CD4-positive, alpha-beta T cell treated with Interleukin-10 for 1 hour (primary cell): Measurements from ENCODE around the gene EMC8.

Experiments used
- DNase-seq: peaks from one replicate; pipeline ENCODE4 v3.0.0-alpha.2; 2020

Gene EMC8

GRCh38 chr16:85781695-85782370 is 17.5 kb downstream of the EMC8 start:
- no peak for DNase-seq

GRCh38 chr16:85781156-85781555 is 18.2 kb downstream of the EMC8 start:
- DNase-seq: no peak

DNA sequence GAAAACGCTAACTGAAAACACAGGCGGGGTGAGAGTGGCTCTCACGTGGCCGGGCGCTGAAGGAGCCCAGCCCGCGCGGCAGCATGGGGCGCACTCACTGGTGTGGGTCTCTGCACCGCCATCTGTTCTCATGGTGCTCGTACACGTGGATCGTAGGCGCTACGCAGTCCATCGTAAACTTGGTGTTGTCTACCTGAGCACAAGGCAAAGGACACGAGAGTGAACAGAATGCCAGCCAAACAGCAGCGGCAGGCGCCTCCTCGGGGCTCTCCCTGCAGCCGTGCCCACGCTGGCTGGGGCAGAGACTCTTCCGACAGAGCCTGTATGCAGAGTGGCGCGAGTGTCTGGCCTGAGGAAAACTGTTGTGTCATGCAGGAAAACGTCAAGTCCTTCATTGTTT is 19.1 kb downstream of the EMC8 start:
- no peak for DNase-seq

- peak; percentile 15 for DNase-seq
These were observed 20.5 kb downstream of the EMC8 start for GRCh38 chr16:85778873-85779272.

- no peak for DNase-seq
These were observed 21.6 kb downstream of the EMC8 start for GRCh38 chr16:85777583-85778310.

- no peak for DNase-seq
These were observed 24.5 kb downstream of the EMC8 start for GRCh38 chr16:85774811-85775210.

GRCh38 chr16:85774136-85774535 is 25.2 kb downstream of the EMC8 start:
- no peak for DNase-seq

DNA sequence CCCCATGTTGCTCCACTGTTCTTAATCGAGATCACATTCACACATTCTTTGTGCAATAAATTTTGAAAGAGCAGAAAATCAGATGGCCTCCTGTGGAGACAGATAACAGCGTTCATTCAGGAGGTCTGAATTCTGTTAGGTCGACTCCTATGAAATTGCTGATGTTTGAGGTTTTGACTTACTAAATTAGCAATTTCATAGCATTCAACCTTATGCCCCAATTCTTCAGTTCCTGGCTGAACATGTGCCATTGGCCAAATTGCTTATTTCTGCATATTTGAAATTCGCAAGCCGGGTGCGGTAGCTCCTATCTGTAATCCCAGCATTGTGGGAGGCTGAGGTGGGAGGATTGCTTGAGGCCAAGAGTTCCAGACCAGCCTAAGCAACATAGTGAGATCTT is 26.3 kb downstream of the EMC8 start:
- no peak for DNase-seq

GRCh38 chr16:85770741-85771140 is 28.6 kb downstream of the EMC8 start:
- no peak for DNase-seq

DNA sequence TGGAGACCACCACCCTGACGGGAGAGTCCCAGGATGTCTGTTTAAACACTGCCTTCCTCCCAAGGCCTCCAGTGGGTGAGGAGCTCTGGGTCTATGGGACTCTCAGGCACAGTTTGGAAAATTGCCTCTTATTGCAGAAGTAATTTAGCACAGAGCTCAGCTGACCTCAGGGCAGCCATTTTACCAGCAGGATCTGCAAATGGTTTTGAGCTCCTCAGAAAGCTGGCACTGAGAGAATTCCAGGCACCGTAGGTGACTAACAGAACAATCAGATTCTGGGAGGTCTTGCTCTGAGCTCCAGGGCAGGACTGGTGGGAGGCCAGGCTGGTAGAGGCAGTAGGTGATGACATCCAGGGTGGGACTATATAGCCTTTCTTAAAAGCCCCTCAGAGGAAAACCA is 31.1 kb downstream of the EMC8 start:
- no peak for DNase-seq

DNA sequence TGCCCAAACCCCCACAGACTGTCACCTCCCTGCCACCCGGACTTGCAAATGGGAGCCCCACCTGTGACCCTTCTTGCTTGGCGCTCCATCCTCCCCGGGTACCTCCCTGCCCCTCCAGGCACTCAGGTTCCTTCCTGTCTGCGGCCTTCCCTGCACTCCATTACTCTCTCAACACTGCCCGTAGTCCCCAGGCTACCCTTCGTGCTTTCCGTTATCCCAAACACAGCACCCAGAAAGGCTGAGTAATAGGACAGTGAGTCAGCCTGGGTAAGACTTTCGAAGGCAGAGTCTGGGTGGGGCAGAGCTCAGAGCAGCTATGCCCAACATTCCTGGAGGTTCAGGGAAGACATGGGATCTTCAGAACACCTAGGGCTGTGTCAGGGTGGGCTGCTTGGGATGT is 31.8 kb downstream of the EMC8 start:
- no peak for DNase-seq

- DNase-seq: no peak
These were observed 33.6 kb downstream of the EMC8 start for GRCh38 chr16:85765767-85766166.

DNA sequence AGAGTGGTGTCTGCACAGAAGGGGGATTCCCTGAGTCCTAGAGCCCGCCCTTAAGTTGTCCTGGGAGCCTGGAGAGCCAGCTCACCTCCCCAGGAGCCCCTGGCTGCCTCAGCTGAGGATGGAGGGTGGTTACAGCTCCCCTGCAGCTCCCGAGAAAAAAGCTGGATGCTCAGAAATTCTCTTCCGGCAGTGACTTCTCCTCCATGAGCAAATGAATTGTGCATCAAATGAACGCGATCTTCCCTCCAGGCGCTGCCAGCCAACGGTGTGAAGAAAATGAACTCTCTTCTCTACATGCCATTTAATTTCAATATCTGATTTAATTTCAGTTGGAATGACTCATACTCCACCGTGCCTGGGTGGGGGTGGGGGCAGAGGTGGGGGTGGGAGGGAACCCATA is 34.1 kb downstream of the EMC8 start:
- DNase-seq: no peak

DNA sequence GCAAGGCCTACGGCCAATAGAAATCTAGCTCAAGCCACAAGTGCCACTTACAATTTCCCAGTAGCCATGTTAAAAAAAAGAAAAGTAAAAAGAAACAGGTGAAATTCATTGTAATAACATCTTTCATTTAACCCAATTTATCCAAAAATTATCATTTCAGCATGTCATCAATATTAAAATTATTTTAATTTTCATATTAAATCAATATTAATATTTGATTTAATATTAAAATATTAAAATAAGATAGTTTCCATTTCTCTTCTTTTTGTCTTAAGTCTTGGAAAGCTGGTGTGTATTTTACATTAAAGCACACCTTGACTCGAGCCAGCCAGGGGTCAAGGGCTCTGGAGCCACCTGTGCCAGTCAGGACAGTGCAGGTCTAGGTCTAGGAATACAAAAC is 35.7 kb downstream of the EMC8 start:
- no peak for DNase-seq

DNA sequence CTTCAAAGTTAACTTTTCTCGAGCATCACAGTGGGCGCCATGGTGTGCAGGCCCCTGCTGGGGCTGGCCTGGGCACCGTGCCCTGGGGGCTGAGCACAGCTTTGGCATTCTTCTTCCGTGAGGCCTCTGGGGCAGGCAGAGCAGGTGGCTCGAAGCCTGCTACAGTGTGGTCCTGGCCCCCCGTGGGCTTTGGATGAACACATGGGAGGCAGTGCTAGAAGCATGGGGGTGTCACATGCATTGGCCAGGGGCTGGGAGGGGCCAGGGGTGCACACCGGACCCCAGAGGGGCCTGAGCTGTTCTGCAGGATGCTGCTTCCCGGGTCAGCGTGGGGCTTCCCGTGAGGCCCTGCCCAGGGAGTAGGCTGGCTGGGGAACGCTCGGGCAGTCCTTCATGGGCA is 36.4 kb downstream of the EMC8 start:
- no peak for DNase-seq

DNA sequence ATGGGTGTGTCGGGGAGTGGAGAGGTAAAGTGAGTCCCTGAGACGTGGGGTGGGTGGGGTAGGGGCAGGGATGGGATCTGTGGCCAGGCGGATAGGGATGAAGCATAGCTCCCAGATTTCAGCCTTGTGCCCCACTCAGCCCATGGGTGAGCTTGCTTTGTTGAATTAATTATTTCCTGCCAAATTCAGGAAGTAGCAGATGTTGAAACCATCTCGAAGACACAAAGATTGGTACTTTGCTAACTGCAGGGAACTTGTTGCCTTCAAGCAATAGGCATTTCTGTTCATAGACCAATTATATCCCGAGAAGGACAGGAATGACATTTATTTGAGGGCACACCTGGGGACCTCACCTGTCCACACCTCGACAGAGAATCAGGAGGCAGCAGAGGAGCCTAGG is 37.5 kb downstream of the EMC8 start:
- no peak for DNase-seq

DNA sequence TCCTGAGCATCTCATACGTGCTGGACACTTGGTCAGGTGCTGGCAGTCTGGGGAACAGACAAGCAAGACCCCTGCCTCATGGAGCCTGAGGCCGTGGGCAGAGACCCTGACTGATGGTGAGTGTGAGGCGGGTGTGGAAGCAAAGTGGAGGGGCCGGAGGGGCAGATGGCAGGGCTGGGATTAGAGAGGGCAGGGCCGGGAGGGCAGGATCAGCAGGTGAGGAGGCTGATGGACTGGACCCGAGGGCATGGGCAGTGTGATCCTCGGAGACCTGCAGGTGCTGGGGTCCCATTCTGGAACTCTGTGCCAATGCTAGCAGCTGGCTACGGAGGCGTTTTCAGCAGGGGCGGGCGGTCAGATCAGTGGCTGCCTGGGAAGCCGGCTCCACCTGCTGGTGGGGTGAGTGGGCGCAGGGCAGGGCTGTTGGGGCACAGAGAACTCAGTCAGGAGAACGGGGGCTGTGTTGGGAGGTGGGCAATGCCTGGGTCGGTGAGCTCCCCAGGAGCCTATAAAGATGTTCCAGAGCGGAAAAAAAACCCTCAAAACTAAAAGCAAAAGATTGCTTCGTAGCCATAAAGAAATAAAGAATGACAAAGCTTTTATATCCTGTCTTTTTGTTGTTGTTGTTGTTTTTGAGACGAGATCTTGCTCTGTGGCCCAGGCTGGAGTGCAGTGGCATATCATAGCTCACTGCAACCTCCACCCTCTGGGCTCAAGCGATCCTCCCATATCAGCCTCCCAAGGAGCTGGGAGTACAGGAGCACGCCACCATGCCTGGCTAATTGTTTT is 39.5 kb downstream of the EMC8 start:
- peak; percentile 8 for DNase-seq

- no peak for DNase-seq
These were observed 40.2 kb downstream of the EMC8 start for GRCh38 chr16:85759136-85759535.

- DNase-seq: no peak
These were observed 42.0 kb downstream of the EMC8 start for GRCh38 chr16:85757341-85757822.

- no peak for DNase-seq
These were observed 43.2 kb downstream of the EMC8 start for GRCh38 chr16:85755929-85756768.

DNA sequence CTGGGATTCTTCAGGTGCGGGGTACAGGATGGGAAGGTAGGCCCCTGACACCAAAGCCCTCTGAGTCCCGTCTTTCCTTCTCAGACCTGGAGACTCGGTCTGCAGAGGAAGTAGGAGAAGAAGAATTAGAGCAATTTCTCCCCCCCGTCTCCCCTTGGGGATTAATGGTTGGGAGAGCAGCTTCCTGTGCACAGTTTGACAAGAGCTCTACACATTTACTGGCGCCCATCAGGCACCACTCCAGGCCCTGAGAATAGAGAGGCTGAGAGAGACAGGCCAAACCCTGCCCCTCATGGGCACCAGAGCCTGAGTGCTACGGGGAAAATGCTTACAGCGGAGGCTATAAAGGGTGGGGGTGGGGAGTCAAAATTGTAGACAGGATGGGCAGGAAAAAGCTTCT is 44.9 kb downstream of the EMC8 start:
- DNase-seq: no peak

DNA sequence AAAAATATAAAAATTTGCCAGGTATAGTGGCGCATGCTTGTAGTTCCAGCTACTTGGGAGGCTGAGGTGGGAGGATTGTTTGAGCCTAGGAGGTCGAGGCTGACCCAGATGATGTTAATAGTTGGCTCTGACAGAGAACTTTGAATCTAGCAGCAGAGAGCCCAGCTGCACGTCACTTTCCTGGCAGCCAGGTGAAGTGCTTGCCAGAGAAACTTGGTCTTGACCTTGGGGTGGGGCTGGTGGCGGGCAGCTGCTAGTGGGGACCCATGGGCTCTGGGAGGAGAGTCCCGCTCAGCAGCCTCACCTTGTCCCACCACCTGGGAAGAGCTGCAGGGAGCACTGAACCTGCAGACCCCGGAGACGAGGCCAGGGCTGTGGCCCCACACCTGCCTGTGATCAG is 45.4 kb downstream of the EMC8 start:
- no peak for DNase-seq

GRCh38 chr16:85753559-85753958 is 45.8 kb downstream of the EMC8 start:
- DNase-seq: no peak
